ENCODE data around the gene OR13C9. TPM values are rescaled to one million over a fixed set of nuclear protein-coding genes. Genes with fewer than 3 reads are reported as not detected.
"Not testable (repeated sequence)": the region's sequence is repeated elsewhere in the genome, so short reads cannot be mapped to it uniquely, and the experiment has no call there.

OR13C9 gene
- total and polyA plus RNA-seq, 2 of the 13 experiments (the other 11 are each of a cell fraction or from before 2014, with no cell fraction given), result not detected

DNA sequence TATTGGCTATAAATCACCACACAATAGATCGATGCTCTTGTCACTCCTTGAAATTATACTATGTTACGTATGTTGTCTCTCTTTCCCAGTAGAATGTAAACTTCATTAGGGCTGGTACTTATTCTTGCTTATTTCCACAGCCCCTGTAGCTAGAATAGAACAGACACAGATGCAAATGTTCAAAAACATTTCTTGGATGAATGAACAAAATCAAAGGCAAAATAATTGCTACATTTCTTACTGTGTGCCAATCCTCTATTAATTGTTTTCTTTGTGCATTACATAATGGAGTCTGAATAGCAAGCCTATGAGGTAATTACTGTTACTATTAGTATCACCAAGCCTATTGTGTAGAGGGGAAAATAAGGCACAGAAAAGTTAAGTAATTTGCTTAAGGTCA is 11.9 kb downstream of the OR13C9 start:
- H3K27ac ChIP-seq (ENCODE audit: extremely low read length, insufficient read depth, low read length), result no peak overlapping the region
- in situ Hi-C loops (cut with HindIII; ENCODE audit: extremely low pct_ligation_motif_present, low pct_unique_long_range_greater_than_20kb), result no loop called here
- no peaks in the 10 kb centered on the region for H3K4me1 ChIP-seq (ENCODE audit: insufficient read depth, low read length)
- no peaks in the 10 kb centered on the region for H3K9me3 ChIP-seq (ENCODE audit: low read length)
- intact Hi-C loops (cut with micrococcal nuclease; ENCODE audit: unreplicated experiment), result no loop called here
- TF ChIP-seq ZNF703 (CRISPR knock-in tag; IDR thresholded peaks at IDR 0.05; ENCODE audit: borderline replicate concordance), result no peak
- H2AFZ ChIP-seq (ENCODE audit: low read length), result no peak overlapping the region
- H3K79me2 ChIP-seq (ENCODE audit: insufficient read depth, low read length), result no peaks in the 10 kb centered on the region
- no peak overlapping the region for H3K4me2 ChIP-seq (ENCODE audit: low read depth, low read length)
- POLR2A ChIA-PET, result no interaction called here
- CTCF ChIA-PET (ENCODE audit: low intra/inter-chr PET ratio, low total read pairs), result no interaction called here
- ATAC-seq (no peak), DNase-seq (ENCODE audit: low spot score) (no peak), FAIRE-seq (no peak)
- no peaks in the 10 kb centered on the region for H3K27me3 ChIP-seq (ENCODE audit: control insufficient read depth in 1 of 2, insufficient read depth in 2 of 2, low read length in 2 of 2)
- no peaks in the 10 kb centered on the region for H3K36me3 ChIP-seq (replicated peaks in 1 of 2; ENCODE audit: control insufficient read depth in 1 of 2, insufficient read depth in 2 of 2, low read length in 2 of 2)
- H4K20me1 ChIP-seq (ENCODE audit: insufficient read depth, low read length), result no peaks in the 10 kb centered on the region
- no peak overlapping the region for H3K9ac ChIP-seq (ENCODE audit: insufficient read depth, low read depth, low read length)
- 9% methylated on average over 2 of the region's 2 CpGs for WGBS (ENCODE audit: low lambda C conversion rate)
- no peak overlapping the region for H3K4me3 ChIP-seq (replicated peaks in 1 of 3; ENCODE audit: insufficient read depth in 1 of 3, low read depth in 2 of 3, low read length in 3 of 3)
- BruUV-seq (replicated peaks), result no TSS peak

DNA sequence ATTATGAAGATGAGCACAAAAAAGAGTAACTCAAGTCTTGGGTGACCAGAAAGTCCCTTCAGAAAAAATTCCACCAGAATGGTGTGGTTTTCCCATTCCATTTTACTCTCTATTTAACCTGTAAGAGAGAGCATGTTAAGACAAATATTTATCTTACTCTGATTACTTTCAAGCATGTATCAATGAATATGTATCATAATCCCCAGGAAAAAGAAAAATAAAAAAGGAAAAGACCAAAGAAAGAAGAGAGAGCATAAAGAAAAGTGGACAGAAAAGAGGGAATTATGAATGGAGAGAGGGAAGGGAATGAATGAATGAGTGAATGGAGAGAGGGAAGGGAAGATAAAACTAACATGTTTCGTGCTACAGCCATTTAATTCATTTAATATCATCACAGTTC is 12.5 kb downstream of the OR13C9 start, which contains the start of gene OR13C2:
TSS of gene OR13C2 (minus strand) at position 101 of the 400 bp plus-strand sequence. CDS start at position 101, 0 bp downstream.
- POLR2A ChIA-PET; CTCF ChIA-PET (ENCODE audit: low intra/inter-chr PET ratio, low total read pairs); H3K9me3 ChIP-seq (ENCODE audit: low read length); FAIRE-seq; H3K4me1 ChIP-seq (ENCODE audit: insufficient read depth, low read length); H3K4me3 ChIP-seq (replicated peaks in 1 of 3; ENCODE audit: insufficient read depth in 1 of 3, low read depth in 2 of 3, low read length in 3 of 3); BruUV-seq (replicated peaks); DNase-seq (ENCODE audit: low spot score); H4K20me1 ChIP-seq (ENCODE audit: insufficient read depth, low read length); H3K27me3 ChIP-seq (ENCODE audit: control insufficient read depth in 1 of 2, insufficient read depth in 2 of 2, low read length in 2 of 2); H2AFZ ChIP-seq (ENCODE audit: low read length); H3K9ac ChIP-seq (ENCODE audit: insufficient read depth, low read depth, low read length); intact Hi-C loops (cut with micrococcal nuclease; ENCODE audit: unreplicated experiment); H3K27ac ChIP-seq (ENCODE audit: extremely low read length, insufficient read depth, low read length); in situ Hi-C loops (cut with HindIII; ENCODE audit: extremely low pct_ligation_motif_present, low pct_unique_long_range_greater_than_20kb); H3K79me2 ChIP-seq (ENCODE audit: insufficient read depth, low read length); H3K36me3 ChIP-seq (replicated peaks in 1 of 2; ENCODE audit: control insufficient read depth in 1 of 2, insufficient read depth in 2 of 2, low read length in 2 of 2); ATAC-seq; H3K4me2 ChIP-seq (ENCODE audit: low read depth, low read length): not testable (repeated sequence)
- WGBS (ENCODE audit: low lambda C conversion rate), result 0% methylated on average over 1 of the region's 1 CpG

DNA sequence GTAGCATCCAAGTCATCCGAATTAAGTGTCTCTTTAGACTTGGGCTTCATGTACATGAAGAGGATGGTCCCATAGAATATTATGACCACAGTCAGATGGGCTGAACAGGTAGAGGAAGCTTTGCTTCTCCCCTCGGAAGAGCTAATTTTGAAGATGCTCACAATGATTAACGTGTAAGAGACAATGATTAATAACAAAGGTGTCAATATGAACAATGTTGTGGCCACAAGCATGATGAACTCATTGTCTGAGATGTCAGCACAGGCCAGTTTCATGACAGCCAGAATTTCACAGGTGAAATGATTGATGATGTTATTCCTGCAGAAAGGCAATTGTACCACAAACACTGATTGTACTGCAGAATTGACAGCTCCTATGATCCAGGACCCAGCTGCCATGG is 13.2 kb downstream of the OR13C9 start:
- no peaks in the 10 kb centered on the region for H3K79me2 ChIP-seq (ENCODE audit: insufficient read depth, low read length)
- no peak overlapping the region for H3K4me2 ChIP-seq (ENCODE audit: low read depth, low read length)
- no peak overlapping the region for H2AFZ ChIP-seq (ENCODE audit: low read length)
- CTCF ChIA-PET (ENCODE audit: low intra/inter-chr PET ratio, low total read pairs), result no interaction called here
- TF ChIP-seq ARNTL (CRISPR knock-in tag; IDR thresholded peaks at IDR 0.05) (no peak), SP1 (IDR thresholded peaks at IDR 0.05) (no peak), SP1 (CRISPR knock-in tag; IDR thresholded peaks at IDR 0.05) (no peak)
- TF ChIP-seq, protein P1, sequence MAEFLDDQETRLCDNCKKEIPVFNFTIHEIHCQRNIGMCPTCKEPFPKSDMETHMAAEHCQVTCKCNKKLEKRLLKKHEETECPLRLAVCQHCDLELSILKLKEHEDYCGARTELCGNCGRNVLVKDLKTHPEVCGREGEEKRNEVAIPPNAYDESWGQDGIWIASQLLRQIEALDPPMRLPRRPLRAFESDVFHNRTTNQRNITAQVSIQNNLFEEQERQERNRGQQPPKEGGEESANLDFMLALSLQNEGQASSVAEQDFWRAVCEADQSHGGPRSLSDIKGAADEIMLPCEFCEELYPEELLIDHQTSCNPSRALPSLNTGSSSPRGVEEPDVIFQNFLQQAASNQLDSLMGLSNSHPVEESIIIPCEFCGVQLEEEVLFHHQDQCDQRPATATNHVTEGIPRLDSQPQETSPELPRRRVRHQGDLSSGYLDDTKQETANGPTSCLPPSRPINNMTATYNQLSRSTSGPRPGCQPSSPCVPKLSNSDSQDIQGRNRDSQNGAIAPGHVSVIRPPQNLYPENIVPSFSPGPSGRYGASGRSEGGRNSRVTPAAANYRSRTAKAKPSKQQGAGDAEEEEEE (CRISPR knock-in tag; IDR thresholded peaks at IDR 0.05; ENCODE audit: borderline replicate concordance), result no peak
- H3K9ac ChIP-seq (ENCODE audit: insufficient read depth, low read depth, low read length), result no peak overlapping the region
- H3K4me3 ChIP-seq (replicated peaks in 1 of 3; ENCODE audit: insufficient read depth in 1 of 3, low read depth in 2 of 3, low read length in 3 of 3), result no peak overlapping the region
- BruUV-seq (replicated peaks), result no TSS peak
- intact Hi-C loops (cut with micrococcal nuclease; ENCODE audit: unreplicated experiment), result no loop called here
- 7% methylated on average over 3 of the region's 3 CpGs for WGBS (ENCODE audit: low lambda C conversion rate)
- in situ Hi-C loops (cut with HindIII; ENCODE audit: extremely low pct_ligation_motif_present, low pct_unique_long_range_greater_than_20kb), result no loop called here
- H3K4me1 ChIP-seq (ENCODE audit: insufficient read depth, low read length), result no peaks in the 10 kb centered on the region
- no peaks in the 10 kb centered on the region for H3K36me3 ChIP-seq (replicated peaks in 1 of 2; ENCODE audit: control insufficient read depth in 1 of 2, insufficient read depth in 2 of 2, low read length in 2 of 2)
- FAIRE-seq (no peak), DNase-seq (ENCODE audit: low spot score) (no peak), ATAC-seq (no peak)
- H3K27me3 ChIP-seq (ENCODE audit: control insufficient read depth in 1 of 2, insufficient read depth in 2 of 2, low read length in 2 of 2), result no peaks in the 10 kb centered on the region
- POLR2A ChIA-PET, result no interaction called here
- H4K20me1 ChIP-seq (ENCODE audit: insufficient read depth, low read length), result no peaks in the 10 kb centered on the region
- no peak overlapping the region for H3K27ac ChIP-seq (ENCODE audit: extremely low read length, insufficient read depth, low read length)
- H3K9me3 ChIP-seq (ENCODE audit: low read length), result no peaks in the 10 kb centered on the region

DNA sequence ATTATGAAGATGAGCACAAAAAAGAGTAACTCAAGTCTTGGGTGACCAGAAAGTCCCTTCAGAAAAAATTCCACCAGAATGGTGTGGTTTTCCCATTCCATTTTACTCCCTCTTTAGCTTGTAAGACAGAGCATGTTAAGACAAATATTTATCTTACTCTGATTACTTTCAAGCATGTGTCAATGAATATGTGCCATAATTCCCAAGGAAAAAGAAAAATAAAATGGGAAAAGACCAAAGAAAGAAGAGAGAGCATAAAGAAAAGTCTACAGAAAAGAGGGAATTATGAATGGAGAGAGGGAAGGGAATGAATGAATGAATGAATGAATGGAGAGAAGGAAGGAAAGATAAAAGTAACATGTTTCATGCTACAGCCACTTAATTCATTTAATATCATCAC is 18.7 kb downstream of the OR13C9 start, which contains the start of gene OR13C5:
TSS of gene OR13C5 (minus strand) at position 101 of the 400 bp plus-strand sequence. CDS start at position 101, 0 bp downstream.
- H4K20me1 ChIP-seq (ENCODE audit: insufficient read depth, low read length); H3K4me2 ChIP-seq (ENCODE audit: low read depth, low read length); in situ Hi-C loops (cut with HindIII; ENCODE audit: extremely low pct_ligation_motif_present, low pct_unique_long_range_greater_than_20kb); H3K36me3 ChIP-seq (replicated peaks in 1 of 2; ENCODE audit: control insufficient read depth in 1 of 2, insufficient read depth in 2 of 2, low read length in 2 of 2); intact Hi-C loops (cut with micrococcal nuclease; ENCODE audit: unreplicated experiment); CTCF ChIA-PET (ENCODE audit: low intra/inter-chr PET ratio, low total read pairs); DNase-seq (ENCODE audit: low spot score); ATAC-seq; FAIRE-seq; H3K27ac ChIP-seq (ENCODE audit: extremely low read length, insufficient read depth, low read length); H2AFZ ChIP-seq (ENCODE audit: low read length); H3K79me2 ChIP-seq (ENCODE audit: insufficient read depth, low read length); H3K4me3 ChIP-seq (replicated peaks in 1 of 3; ENCODE audit: insufficient read depth in 1 of 3, low read depth in 2 of 3, low read length in 3 of 3); POLR2A ChIA-PET; H3K9ac ChIP-seq (ENCODE audit: insufficient read depth, low read depth, low read length); H3K9me3 ChIP-seq (ENCODE audit: low read length); H3K27me3 ChIP-seq (ENCODE audit: control insufficient read depth in 1 of 2, insufficient read depth in 2 of 2, low read length in 2 of 2); BruUV-seq (replicated peaks); H3K4me1 ChIP-seq (ENCODE audit: insufficient read depth, low read length): not testable (repeated sequence)

Data from HepG2 (cell line).